SKM-1 treated with dmso at 0.1 percent for 144 hours (cell line): ENCODE results near the gene ADAMTS5.

Source experiments
- DNase-seq: peaks from one replicate; lab custom pipeline; 2025; ENCODE audit not compliant: unreplicated experiment; lab: John Stamatoyannopoulos, UW

ADAMTS5 gene

DNA sequence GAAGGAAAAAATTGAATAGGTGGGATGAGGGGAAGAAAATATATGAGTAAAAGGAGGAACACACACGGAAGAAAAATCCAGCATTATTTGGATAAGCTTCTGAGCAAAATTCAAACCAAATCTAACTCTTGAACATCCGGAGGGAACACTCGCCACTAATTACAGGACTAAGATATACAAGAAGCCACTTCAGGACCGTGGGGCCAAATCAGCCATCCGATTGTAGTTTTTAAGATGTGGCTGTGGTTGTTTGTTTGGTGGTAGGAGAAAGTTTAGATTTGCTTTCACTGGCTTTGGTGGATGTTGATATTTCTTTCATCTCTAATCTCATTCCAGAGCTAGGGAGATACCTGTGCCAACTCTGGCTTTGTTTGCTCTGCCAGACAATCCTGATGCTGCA lies 78.0 kb downstream of the ADAMTS5 start:
- no peak for DNase-seq

- no peak for DNase-seq
These were observed 78.6 kb downstream of the ADAMTS5 start for GRCh38 chr21:26888256-26888655.

GRCh38 chr21:26887251-26887650 lies 79.6 kb downstream of the ADAMTS5 start:
- DNase-seq, result no peak

DNA sequence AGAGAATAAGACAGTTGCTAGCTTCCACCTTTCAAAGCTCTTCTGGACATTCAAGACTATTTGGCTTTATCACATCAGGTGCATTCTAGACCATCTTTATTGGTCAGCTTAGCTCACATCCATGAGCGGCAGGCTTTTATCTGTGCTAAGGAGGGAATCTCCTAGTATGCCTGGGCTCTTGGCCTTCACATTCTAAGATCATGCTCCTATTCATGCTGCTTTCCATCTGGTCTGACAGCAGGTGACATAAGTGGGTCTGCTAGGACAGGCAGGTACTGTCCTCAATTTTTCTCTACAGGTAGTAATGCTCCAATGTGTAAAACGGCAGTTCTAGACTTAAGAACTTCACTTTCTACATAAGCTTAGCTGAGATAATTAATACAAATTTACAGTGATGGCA lies 82.5 kb downstream of the ADAMTS5 start:
- DNase-seq, result no peak

DNA sequence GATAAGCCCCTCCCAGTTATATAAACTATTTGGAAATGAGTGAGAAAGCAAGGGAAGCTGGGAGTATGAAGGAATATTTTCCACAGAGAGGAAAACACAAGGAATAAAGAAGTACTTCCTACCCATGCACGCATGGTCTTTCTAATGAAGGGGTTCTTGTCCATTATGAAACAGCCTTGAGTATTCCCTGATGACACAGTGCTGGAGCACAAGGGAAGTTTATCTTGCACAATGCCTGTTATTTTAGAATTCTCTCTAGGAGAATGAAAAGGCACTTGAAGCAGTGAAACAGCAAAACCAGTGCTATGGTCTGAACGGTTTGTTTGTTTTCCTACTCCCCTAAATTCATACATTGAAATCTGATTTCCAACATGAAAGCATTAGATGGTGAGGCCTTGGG lies 83.1 kb downstream of the ADAMTS5 start:
- no peak for DNase-seq

GRCh38 chr21:26881504-26882228 lies 85.2 kb downstream of the ADAMTS5 start:
- DNase-seq, result no peak

GRCh38 chr21:26877018-26877417 lies 89.9 kb downstream of the ADAMTS5 start:
- peak; percentile 6 for DNase-seq

- no peak for DNase-seq
These were observed 92.5 kb downstream of the ADAMTS5 start for GRCh38 chr21:26874347-26874746.
